Astrocyte (in vitro differentiated cells and primary cell): ENCODE results near the gene COQ5. TPM values are rescaled to one million over a fixed set of nuclear protein-coding genes. Genes with fewer than 3 reads are reported as not detected.
A peak's percentile ranks its signal among the peaks of the same experiment; 100 is the strongest.

Experiments used
- DNase-seq: peaks from one replicate; pipeline ENCODE4 v3.0.0-alpha.2; 2010; ENCODE audit warnings: low read depth
- FAIRE-seq: peaks from 2 replicates; lab custom pipeline; 2011; peaks lifted over from hg19 to GRCh38; lab: Jason Lieb, UNC
- H2AFZ ChIP-seq: 2 replicates; pipeline ENCODE4 v1.6.0; 2012; ENCODE audit warnings: low read depth, low read length, inconsistent platforms
- H3K27ac ChIP-seq: 2 replicates; pipeline ENCODE4 v1.5.1; 2011; ENCODE audit warnings: low read depth, low read length, inconsistent platforms
- H3K27me3 ChIP-seq: 2 replicates; pipeline ENCODE4 v1.6.0; 2011; ENCODE audit warnings: low read length, inconsistent platforms; ENCODE audit not compliant: insufficient read depth
- H3K36me3 ChIP-seq: 2 replicates; pipeline ENCODE4 v1.5.1; 2011; ENCODE audit warnings: low read length, inconsistent platforms; ENCODE audit not compliant: insufficient read depth
- H3K4me1 ChIP-seq: 2 replicates; pipeline ENCODE4 v1.5.1; 2011; ENCODE audit warnings: low read length, inconsistent platforms; ENCODE audit not compliant: insufficient read depth
- H3K4me2 ChIP-seq: 2 replicates; pipeline ENCODE4 v1.6.0; 2012; ENCODE audit warnings: low read length, inconsistent platforms
- H3K4me3 ChIP-seq: 2 replicates; pipeline ENCODE4 v1.5.1; 2011; ENCODE audit warnings: low read depth, mild to moderate bottlenecking, low read length, inconsistent platforms; ENCODE audit not compliant: insufficient read depth
- H3K79me2 ChIP-seq: 2 replicates; pipeline ENCODE4 v1.6.0; 2012; ENCODE audit warnings: mild to moderate bottlenecking, low read length, inconsistent platforms; ENCODE audit not compliant: insufficient read depth
- H3K9ac ChIP-seq: 2 replicates; pipeline ENCODE4 v1.6.0; 2012; ENCODE audit warnings: mild to moderate bottlenecking, low read length, inconsistent platforms
- H3K9me3 ChIP-seq: 2 replicates; pipeline ENCODE4 v1.5.1; 2012; ENCODE audit warnings: low read depth, mild to moderate bottlenecking, low read length, inconsistent platforms; ENCODE audit not compliant: insufficient read depth
- H4K20me1 ChIP-seq: 2 replicates; pipeline ENCODE4 v1.6.0; 2012; ENCODE audit warnings: low read length, inconsistent platforms; ENCODE audit not compliant: insufficient read depth
- H3K27ac Mint-ChIP-seq: one replicate; pipeline ENCODE4 v1.8.0; 2021; ENCODE audit warnings: mild to moderate bottlenecking, mixed read lengths; ENCODE audit not compliant: unreplicated experiment
- H3K27me3 Mint-ChIP-seq: one replicate; pipeline ENCODE4 v1.8.0; 2021; ENCODE audit warnings: low read depth, mixed read lengths; ENCODE audit not compliant: unreplicated experiment
- H3K36me3 Mint-ChIP-seq: one replicate; pipeline ENCODE4 v1.8.0; 2021; ENCODE audit warnings: low read depth, mixed read lengths; ENCODE audit not compliant: unreplicated experiment
- H3K4me1 Mint-ChIP-seq: one replicate; pipeline ENCODE4 v1.8.0; 2021; ENCODE audit warnings: low read depth, mixed read lengths; ENCODE audit not compliant: unreplicated experiment
- H3K4me3 Mint-ChIP-seq: one replicate; pipeline ENCODE4 v1.8.0; 2021; ENCODE audit warnings: mild to moderate bottlenecking, moderate library complexity, mixed read lengths; ENCODE audit not compliant: unreplicated experiment
- H3K9me3 Mint-ChIP-seq: one replicate; pipeline ENCODE4 v1.8.0; 2021; ENCODE audit warnings: mild to moderate bottlenecking, mixed read lengths; ENCODE audit not compliant: unreplicated experiment
- EZH2 ChIP-seq: IDR thresholded peaks from 2 replicates; pipeline ENCODE4 v1.6.1; 2012; ENCODE audit warnings: mild to moderate bottlenecking, low read length, inconsistent platforms; ENCODE audit not compliant: insufficient read depth
- total RNA-seq: library from RNA; stranded (reverse); gene quantifications from 2 replicates; pipeline ENCODE4 v1.2.1, GENCODE V29; 2021
- TF ChIP-seq, protein P1 (sequence below): IDR thresholded peaks from 2 replicates; pipeline ENCODE4 v1.5.1; 2011; ENCODE audit warnings: low read depth, mild to moderate bottlenecking, inconsistent platforms, low read length, moderate library complexity; ENCODE audit not compliant: insufficient read depth

The COQ5 gene
- total RNA-seq, 1 donor from 2014 or later, result 23.4 TPM

DNA sequence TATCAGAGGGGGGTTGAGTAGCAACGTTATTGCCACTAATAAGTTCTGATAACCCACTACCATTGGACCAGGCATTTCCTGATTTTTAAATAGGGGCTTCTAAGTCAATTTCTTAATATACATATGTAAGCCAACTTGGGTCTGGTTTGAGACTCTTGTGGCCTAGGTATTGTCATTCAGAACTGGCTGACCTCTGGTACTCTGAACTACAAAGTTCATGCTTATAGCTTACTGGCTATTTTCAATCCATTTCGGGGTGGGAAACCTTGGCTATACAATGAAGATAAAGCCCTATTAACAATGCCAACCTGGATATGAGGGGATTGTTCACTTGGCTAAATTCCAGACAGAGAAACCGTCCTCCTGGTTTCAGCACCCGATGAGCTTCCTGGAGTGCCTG, 24.4 kb downstream of the COQ5 start:
- Mint-ChIP-seq H3K27me3 (no peaks in the 10 kb centered on the region), H3K36me3 (peaks cover 10% of the 10 kb centered on the region), H3K27ac (no peak overlapping the region), H3K4me3 (no peak overlapping the region), H3K4me1 (no peaks in the 10 kb centered on the region), H3K9me3 (no peaks in the 10 kb centered on the region)
- no peak overlapping the region for H2AFZ ChIP-seq
- no peak overlapping the region for H3K9ac ChIP-seq
- peaks cover 2% of the 10 kb centered on the region for H3K36me3 ChIP-seq
- H3K4me1 ChIP-seq, result no peaks in the 10 kb centered on the region
- H3K27me3 ChIP-seq, result no peaks in the 10 kb centered on the region
- FAIRE-seq, result no peak
- no peaks in the 10 kb centered on the region for H3K9me3 ChIP-seq
- no peak for TF ChIP-seq EZH2
- TF ChIP-seq, protein P1, sequence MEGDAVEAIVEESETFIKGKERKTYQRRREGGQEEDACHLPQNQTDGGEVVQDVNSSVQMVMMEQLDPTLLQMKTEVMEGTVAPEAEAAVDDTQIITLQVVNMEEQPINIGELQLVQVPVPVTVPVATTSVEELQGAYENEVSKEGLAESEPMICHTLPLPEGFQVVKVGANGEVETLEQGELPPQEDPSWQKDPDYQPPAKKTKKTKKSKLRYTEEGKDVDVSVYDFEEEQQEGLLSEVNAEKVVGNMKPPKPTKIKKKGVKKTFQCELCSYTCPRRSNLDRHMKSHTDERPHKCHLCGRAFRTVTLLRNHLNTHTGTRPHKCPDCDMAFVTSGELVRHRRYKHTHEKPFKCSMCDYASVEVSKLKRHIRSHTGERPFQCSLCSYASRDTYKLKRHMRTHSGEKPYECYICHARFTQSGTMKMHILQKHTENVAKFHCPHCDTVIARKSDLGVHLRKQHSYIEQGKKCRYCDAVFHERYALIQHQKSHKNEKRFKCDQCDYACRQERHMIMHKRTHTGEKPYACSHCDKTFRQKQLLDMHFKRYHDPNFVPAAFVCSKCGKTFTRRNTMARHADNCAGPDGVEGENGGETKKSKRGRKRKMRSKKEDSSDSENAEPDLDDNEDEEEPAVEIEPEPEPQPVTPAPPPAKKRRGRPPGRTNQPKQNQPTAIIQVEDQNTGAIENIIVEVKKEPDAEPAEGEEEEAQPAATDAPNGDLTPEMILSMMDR, result no peak
- no peaks in the 10 kb centered on the region for H3K79me2 ChIP-seq
- H3K27ac ChIP-seq, result no peak overlapping the region
- H3K4me3 ChIP-seq, result no peak overlapping the region
- no peak for DNase-seq
- no peaks in the 10 kb centered on the region for H4K20me1 ChIP-seq
- H3K4me2 ChIP-seq, result no peak overlapping the region

DNA sequence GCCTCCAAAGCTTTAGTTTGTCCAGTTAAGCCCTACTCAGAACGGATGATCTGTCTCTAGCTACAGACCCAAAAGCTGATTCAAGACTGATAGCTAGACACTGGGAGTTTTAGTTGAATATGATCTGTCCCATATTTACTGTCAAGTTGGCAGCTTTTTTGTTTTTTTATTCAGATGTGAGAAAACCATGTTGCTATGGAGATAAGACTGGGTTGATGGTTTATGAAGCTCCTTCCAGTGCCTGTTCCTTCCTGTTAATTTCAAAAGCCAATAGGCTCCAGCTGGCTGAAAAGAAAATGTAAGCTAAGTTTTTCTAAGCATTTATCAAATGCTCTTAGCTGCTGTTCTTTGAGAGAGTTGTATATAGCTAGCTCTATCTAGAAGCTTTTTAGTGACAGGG, 28.4 kb downstream of the COQ5 start:
- Mint-ChIP-seq H3K27me3 (no peaks in the 10 kb centered on the region), H3K9me3 (no peaks in the 10 kb centered on the region), H3K27ac (no peak overlapping the region), H3K36me3 (peaks cover 8% of the 10 kb centered on the region), H3K4me1 (peaks cover 9% of the 10 kb centered on the region), H3K4me3 (no peak overlapping the region)
- H4K20me1 ChIP-seq, result peaks cover 30% of the 10 kb centered on the region
- DNase-seq, result no peak
- H3K9ac ChIP-seq, result no peak overlapping the region
- no peaks in the 10 kb centered on the region for H3K9me3 ChIP-seq
- no peak overlapping the region for H3K4me3 ChIP-seq
- H2AFZ ChIP-seq, result no peak overlapping the region
- no peaks in the 10 kb centered on the region for H3K27me3 ChIP-seq
- no peak for FAIRE-seq
- H3K4me1 ChIP-seq, result peaks cover 12% of the 10 kb centered on the region
- TF ChIP-seq, protein P1, result no peak
- no peak for TF ChIP-seq EZH2
- no peak overlapping the region for H3K27ac ChIP-seq
- no peak overlapping the region for H3K4me2 ChIP-seq
- H3K79me2 ChIP-seq, result peaks cover 27% of the 10 kb centered on the region
- peaks cover 6% of the 10 kb centered on the region for H3K36me3 ChIP-seq

DNA sequence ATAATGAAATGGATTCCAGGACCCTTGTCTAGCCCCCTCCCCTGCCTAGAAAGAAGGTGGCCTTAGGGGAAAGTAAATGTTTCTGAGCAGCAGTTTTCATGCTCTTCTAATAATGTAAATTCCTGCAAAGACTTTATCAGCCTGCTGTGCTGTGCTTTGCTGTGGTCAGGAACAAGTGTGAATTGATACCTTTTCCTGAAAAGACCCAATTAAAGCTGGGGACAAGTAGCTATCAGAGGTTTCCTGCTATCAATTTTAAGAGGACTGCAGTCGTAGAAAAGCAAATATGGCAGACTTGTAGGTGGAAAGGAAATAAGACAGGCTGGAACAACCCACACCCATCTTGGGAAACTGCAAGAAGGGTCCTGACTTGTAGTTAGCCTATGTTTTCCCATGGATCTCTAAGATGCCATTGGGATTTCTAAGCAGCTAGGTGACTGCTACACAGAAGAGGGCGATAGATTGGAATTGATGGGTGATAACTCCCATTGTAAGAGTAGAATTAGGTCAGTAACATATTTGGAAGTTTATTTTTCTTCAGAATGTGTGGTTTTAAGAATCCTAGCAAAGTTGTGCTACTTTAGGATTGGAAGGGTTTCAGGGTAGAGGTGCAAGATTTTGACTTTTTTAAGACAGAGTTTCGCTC, 30.0 kb downstream of the COQ5 start:
- H3K4me2 ChIP-seq, result peak overlapping the region; percentile 93
- H3K79me2 ChIP-seq, result peaks cover 38% of the 10 kb centered on the region
- Mint-ChIP-seq H3K4me3 (no peak overlapping the region), H3K9me3 (no peaks in the 10 kb centered on the region), H3K27me3 (no peaks in the 10 kb centered on the region), H3K36me3 (peaks cover 9% of the 10 kb centered on the region), H3K4me1 (peaks cover 16% of the 10 kb centered on the region), H3K27ac (no peak overlapping the region)
- H3K27ac ChIP-seq, result no peak overlapping the region
- FAIRE-seq, result no peak
- DNase-seq, result no peak
- TF ChIP-seq, protein P1, result no peak
- no peak for TF ChIP-seq EZH2
- H4K20me1 ChIP-seq, result peaks cover 30% of the 10 kb centered on the region
- no peak overlapping the region for H3K4me3 ChIP-seq
- H3K4me1 ChIP-seq, result peaks cover 21% of the 10 kb centered on the region
- H3K9me3 ChIP-seq, result no peaks in the 10 kb centered on the region
- no peaks in the 10 kb centered on the region for H3K27me3 ChIP-seq
- peaks cover 6% of the 10 kb centered on the region for H3K36me3 ChIP-seq
- H2AFZ ChIP-seq, result no peak overlapping the region
- no peak overlapping the region for H3K9ac ChIP-seq
